Suprapubic skin (tissue), 4 donors: ENCODE data around the gene ZNF211.

ENCODE experiments used
- POLR2A ChIP-seq, 2 donors: fragments of 450-650 bp; IDR thresholded peaks; one replicate each; pipeline ENCODE4 v1.6.1; 2017; ENCODE audit warnings: antibody characterized with exemption in 2 of 2, mild to moderate bottlenecking in 2 of 2, moderate library complexity in 2 of 2
- POLR2AphosphoS5 ChIP-seq, 3 donors: sonication (generic); formaldehyde crosslinking; IDR thresholded peaks; one replicate each; pipeline ENCODE4 v1.6.1; 2017; ENCODE audit warnings: antibody characterized with exemption in 3 of 3

GRCh38 chr19:57687363-57688010, 54.5 kb downstream of the ZNF211 start:
- TF ChIP-seq POLR2AphosphoS5 (IDR thresholded peaks at IDR 0.05), result no peak
- TF ChIP-seq POLR2A (IDR thresholded peaks at IDR 0.05), result no peak
